Forelimb muscle (tissue), 1 donor: ENCODE data around the gene MRPS17. TPM values are rescaled to one million over a fixed set of nuclear protein-coding genes. Genes with fewer than 3 reads are reported as not detected.
A peak's percentile ranks its signal among the peaks of the same experiment; 100 is the strongest.
"Not testable (repeated sequence)": the region's sequence is repeated elsewhere in the genome, so short reads cannot be mapped to it uniquely, and the experiment has no call there.

Experiments used
- DNase-seq: peaks from one replicate; pipeline ENCODE4 v3.0.0-alpha.2; 2013; ENCODE audit warnings: low read depth
- polyA plus RNA-seq: library from polyadenylated mRNA; unstranded; fragments of 120-200 nt; gene quantifications from one replicate; pipeline ENCODE4 v1.2.1, GENCODE V29; 2013; ENCODE audit not compliant: insufficient read length

Gene MRPS17
- 14.5 TPM for polyA plus RNA-seq

DNA sequence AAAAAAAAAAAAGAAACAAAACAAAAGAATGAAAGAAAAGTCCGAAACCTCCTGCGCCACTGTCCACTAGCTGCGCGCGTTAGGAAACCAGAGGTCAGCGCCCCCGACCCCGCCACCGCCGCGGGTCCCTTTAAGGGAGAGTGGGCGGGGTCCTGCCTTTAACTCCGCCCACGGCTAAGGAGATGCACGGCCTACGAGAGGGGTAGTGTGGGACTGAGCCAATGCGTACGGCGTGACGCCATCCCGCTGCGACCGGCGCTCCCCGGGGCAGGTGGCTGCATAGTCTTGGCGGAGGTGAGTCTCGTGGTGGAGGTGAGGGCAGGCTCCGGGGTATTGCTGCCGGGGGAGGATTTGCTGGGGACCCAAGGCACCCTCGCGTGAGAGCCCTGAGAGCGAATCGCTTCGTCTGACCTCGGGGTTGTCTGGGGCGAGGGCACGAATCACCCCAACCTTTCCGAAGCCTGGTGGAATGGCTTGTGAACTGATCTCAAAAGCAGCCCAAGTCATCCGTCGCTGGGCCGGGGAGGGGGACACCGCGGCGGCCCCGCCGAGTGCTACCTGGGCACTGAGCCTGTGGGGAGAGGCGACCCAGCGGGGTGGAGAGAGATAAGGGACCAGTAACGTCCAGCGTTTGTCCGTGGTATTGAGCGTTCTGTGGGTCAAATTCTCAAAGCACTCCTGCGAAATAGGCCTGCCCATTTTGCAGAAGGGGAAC lies at the start of gene MRPS17:
TSS of gene MRPS17 (plus strand) at position 241 of the 715 bp plus-strand sequence. CDS start 1,319 bp downstream, outside the sequence.
- peak; percentile 78 for DNase-seq

- DNase-seq: no peak
Measured at GRCh38 chr7:55903985-55904759, 47.5 kb upstream of the MRPS17 start.

DNA sequence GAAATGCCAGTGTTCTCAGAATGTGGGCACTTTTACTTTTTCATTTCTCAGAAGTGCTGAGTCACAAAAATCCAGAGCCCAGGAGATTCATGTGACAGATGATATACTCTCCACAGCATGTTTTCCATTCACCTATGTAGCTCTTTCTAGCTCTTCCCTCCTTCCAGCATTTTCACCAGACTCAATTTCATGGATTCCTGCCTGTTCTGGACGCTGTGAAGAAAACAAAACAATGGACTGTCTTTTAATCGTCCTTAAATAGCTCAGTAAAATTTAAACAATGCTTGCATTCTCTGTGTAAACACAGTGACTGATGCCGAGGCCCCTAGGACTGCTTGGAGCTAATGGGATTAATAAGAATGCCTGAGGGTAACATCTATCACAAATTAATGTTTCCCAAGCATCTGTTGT lies 38.9 kb upstream of the MRPS17 start:
- DNase-seq: no peak

- DNase-seq: no peak
Measured at GRCh38 chr7:55917771-55918170, 33.9 kb upstream of the MRPS17 start.

DNA sequence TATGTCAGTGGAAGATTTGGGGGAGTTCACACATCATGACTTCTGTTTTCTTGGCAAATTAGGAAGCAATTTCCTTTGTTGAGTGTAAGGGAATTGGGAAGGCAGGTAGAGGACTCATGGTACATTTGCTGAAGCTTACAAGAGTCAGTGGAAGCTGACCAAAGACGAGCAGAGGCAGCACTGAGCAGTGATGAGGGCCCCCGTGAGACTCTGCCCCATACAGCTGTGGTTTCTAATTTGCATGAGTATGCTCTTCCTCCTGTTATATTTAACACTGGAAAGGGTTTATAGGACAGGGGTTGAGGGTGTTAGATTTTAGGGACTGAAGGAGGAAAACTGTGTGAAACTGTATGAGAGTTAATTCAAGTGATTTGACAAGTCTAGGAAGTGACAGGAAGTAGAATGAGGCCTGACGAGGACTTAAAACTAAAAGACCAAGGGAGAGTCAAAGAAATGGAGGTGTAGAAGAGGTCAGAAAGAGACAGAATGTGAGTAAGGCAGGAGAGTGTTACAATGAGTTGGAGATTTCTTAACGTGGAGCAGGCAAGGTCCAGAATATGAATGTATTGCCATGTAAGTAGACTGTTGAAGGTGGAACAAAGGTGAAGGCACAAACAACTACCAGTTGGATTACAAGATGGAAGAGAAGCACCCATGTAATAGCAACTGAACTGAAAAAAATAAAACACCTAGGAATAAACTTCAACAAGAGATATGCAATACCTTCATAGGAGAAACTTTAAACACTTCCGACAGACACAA lies 23.5 kb upstream of the MRPS17 start:
- no peak for DNase-seq

DNA sequence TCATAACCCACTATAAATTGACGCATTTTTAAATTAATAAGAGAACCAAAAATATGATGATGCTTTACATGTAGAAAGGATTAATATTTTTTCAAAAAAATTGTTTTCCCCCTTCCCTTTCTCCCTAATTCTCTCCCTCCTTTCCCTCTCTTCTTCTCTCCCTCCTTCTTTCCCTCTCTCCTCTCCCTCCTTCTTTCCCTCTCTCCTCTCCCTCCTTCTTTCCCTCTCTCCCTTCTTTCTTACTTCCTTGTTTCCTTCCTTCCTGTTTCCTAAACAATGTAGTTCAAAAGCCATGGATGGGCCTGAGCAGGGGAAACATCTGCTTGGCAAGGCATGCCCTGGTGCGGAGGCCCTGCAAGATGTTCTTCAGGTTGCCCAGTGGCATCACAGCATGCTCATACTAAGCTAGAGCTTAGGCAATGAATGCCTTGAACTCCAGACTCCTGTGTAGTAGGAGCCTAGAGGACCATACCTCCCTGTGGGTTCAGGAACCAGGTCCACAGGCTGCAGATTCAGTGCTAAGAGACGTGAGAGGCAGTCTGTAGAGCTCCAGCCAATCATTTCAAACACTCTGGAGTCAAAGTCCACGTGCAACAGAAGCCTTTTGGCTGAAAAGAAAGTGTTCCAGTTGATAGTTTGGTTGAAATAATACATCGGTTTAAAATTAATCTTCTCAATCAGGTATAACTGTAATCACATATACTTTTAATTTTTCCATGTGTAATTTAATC lies 20.1 kb upstream of the MRPS17 start:
- no peak for DNase-seq

- DNase-seq: no peak
Measured at GRCh38 chr7:55939514-55940123, 12.1 kb upstream of the MRPS17 start.

- no peak for DNase-seq
Measured at GRCh38 chr7:55946545-55946944, 5.1 kb upstream of the MRPS17 start.

DNA sequence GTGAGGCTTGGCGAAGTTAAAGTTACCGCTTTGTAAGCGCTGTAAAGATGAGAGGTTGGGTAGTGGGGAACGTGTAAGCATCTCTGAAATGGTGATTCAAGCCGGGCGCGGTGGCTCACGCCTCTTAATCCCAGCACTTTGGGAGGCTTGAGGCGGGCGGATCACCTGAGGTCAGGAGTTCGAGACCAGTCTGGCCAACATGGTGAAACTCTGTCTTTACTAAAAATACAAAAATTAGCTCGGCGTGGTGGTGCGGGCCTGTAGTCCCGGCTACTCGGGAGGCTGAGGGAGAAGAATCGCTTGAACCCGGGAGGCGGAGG lies 635 bp downstream of the MRPS17 start:
- not testable (repeated sequence) for DNase-seq

DNA sequence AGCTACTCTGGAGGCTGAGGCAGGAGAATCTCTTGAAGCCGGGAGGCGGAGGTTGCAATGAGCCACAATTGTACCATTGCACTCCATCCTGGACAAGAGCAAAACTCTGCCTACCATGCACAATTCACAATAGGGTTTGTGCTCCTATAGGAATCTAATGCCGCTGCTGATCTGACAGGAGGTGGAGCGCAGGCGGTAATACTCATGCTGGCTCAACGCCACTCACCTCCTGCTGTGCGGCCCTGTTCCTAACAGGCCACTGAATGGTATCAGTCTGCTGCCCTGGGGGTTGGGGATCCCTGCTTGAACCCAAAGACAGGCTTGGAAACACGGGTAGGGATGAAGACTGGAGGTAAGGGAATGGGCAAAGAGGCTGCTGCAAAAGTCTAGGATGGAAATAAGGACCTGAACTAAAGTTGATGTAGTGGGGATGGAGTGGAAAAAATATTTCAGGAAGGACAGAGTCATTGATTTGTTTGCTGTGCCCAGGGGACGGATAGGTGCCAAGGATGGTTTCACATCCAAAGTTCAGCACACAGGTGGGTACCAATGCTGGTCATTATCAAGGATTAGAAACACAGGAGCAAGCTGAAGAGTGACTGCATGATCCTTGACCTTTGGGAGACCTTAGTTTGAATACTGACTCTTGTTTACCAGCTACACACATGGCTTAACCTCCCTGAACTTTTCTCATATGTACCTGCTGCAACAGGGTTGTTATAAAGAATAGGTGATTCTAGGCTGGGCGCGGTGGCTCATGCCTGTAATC lies 2.2 kb downstream of the MRPS17 start:
- DNase-seq: no peak

DNA sequence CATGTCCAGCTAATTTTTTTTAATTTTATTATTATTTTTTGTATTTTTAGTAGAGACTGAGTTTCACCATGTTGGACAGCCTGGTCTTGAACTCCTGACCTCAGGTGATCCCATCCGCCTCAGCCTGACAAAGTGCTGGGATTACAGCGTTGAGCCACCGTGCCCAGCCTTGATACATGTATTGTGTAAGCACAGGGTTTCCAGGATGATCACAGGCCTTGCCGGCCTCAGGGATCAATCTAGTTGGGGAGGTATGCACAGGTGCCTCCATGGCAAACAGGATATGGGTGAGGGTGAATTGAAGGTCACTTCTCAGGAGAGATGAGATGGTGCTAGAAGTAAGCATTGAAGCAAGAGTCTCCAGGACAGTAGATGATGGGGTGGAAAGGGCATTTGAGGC lies 5.5 kb downstream of the MRPS17 start:
- DNase-seq: no peak

- no peak for DNase-seq
Measured at GRCh38 chr7:55962014-55962413, 10.3 kb downstream of the MRPS17 start.

DNA sequence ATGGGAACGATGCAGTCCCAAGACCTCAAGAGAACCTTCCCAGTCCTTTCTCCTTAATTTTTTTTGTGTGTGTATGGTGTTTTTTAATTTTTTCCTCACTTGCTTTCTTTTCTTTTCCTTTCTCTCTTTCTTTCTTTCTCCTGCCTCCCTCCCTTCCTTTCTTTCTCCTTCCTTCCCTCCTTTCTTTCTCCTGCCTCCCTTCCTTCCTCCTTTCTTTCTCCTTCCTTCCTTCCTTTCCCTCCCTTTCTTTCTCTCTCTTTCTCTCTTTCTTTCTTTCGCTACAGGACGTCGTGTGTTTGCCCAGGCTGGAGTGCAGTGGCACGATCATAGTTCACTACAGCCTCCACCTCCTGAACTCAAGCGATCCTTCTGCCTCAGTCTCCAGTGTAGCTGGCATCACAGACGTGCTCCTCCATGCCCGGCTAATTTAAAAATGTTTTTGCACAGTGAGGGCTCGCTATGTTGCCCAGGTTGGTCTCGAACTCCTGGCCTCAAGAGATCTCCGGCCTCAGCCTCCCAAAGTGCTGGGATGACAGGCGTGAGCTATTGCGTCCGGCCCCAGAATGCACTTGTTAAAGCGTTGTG lies 12.0 kb downstream of the MRPS17 start:
- DNase-seq: no peak

GRCh38 chr7:55964261-55965099 lies 12.8 kb downstream of the MRPS17 start, which contains the start of gene NIPSNAP2:
TSS of gene NIPSNAP2 (plus strand) at chr7:55964585. CDS start at chr7:55964610, 25 bp downstream.
- peak; percentile 46 for DNase-seq

GRCh38 chr7:55965100-55965470 lies 13.4 kb downstream of the MRPS17 start:
- no peak for DNase-seq

DNA sequence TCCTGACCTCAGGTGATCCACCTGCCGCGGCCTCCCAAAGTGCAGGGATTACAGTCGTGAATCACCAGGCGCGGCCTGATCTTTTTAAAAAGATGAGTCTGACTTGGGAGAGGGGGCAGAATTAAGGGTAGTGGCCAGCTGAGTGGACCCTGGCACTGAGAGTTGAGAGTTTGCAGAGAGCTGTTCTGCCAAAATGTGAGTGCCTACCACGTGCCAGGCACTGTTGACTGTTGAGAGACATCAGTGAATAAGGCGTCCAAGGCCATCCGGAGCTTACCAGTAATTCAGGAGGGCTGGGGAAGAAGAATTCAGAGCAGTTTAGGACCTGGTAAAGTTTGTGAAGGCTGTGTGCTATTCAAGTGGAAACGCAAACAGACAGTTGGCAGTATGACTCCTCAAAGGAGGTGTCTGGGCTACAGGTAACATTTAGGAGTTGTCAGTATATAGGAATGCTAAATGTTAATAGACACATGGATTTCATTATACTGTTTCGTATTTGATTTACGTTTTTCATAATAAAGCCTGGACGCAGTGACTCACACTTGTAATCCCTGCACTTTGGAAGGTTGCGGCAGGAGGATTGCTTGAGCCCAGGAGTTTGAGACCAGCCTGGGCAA lies 14.2 kb downstream of the MRPS17 start:
- no peak for DNase-seq

DNA sequence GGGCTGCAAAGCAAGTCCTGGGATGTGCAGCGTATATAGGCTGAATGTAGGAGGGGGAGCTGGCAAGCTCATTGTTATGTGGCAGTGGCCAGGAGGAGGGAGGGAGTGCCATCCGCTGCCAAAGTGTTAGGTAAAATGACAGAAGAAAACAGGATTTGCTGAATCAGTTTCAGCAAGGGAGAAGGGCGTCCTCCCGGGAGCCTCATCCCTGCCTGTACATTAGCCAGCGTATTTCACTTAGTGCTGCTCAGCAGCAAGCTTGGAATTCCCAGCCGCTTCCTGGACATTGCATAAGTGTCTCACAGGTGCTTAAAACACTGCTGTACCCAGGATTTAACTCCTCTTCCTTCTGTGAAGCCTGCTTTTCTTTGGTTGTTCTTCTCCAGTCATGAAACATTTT lies 15.2 kb downstream of the MRPS17 start:
- DNase-seq: no peak

- no peak for DNase-seq
Measured at GRCh38 chr7:55969391-55969790, 17.7 kb downstream of the MRPS17 start.

DNA sequence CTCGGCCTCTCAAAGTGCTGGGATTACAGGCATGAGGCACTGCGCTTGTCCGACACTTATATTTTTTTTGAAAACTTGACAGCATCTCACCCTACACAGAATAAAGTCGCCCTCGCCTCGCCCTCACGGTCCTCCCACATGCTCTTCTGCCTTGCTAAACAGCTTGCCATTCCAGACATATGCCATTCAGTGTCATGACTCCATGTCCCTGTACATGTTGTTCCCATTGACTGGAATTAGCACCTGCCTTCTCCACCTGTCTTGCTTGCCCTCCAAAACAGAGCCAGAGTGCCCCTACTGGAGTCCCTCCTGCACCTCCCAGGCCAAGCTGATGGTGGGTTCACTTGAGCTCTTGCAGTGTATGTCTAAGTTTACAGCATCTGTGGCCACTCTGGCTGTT lies 18.9 kb downstream of the MRPS17 start:
- no peak for DNase-seq
